Erythroblast (primary cell): ENCODE data around the gene JAZF1.
"Not testable (repeated sequence)": the region's sequence is repeated elsewhere in the genome, so short reads cannot be mapped to it uniquely, and the experiment has no call there.

Source experiments
- DNase-seq, 2 experiments: peaks; one replicate each; lab custom pipeline; 2025; lab: John Stamatoyannopoulos, UW
- GATA1 ChIP-seq: IDR thresholded peaks from 2 replicates; pipeline ENCODE4 v1.6.1; 2011; ENCODE audit warnings: low read depth, mild to moderate bottlenecking, control low read depth, low read length, moderate library complexity
- POLR2A ChIP-seq: IDR thresholded peaks from 2 replicates; pipeline ENCODE4 v1.6.1; 2011; ENCODE audit warnings: mild to moderate bottlenecking, low read length

The JAZF1 gene

DNA sequence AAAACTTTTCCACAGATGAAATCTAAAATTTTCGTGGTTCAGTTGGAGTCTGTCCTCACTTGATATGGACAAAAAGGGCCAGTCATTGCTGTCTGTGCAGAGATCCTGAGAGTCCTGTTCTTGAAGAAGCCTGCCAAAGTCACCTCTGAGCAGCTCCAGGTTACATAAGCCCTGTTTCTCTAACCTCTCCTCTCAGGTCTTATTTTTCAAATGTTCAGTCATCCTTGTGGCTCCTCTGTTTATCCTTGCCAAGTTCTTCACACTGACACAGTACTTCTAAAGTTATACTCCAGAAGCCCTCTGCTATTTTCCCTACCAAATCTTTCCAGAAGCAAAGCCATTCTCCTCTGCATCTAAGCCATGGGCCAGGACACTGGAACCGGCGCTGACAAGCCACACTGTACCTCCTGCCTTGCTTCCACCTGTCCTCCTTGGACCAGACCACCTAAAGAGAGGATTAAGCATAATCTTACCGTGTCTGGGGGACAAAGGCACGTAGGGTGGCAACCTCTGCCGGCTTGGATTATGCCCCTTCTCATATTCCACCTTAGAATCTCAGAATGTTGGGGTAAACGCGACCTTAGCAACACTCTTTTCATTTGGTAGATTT lies 161.6 kb downstream of the JAZF1 start:
- peak; percentile 29 to 33 for DNase-seq
- TF ChIP-seq POLR2A (no peak), GATA1 (no peak)

DNA sequence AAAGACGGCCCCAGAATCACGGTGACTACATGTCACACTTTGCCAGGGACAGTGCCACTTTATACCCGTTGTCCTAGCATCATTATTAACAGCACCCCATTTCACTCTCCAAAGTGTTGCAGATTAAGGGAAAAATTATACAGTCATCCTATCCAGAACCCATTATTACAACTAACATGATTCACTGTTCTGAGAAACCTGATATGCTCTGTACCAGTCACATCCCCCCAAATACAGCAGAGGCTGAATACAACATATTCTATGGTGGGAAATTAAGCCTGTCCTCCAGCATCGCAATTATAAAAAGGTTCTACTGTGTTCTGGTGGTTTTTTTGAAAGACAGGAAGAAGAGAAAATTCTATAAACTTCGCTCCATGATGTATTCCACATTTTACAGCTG lies 162.1 kb downstream of the JAZF1 start:
- TF ChIP-seq GATA1 (no peak), POLR2A (no peak)
- DNase-seq: no peak

DNA sequence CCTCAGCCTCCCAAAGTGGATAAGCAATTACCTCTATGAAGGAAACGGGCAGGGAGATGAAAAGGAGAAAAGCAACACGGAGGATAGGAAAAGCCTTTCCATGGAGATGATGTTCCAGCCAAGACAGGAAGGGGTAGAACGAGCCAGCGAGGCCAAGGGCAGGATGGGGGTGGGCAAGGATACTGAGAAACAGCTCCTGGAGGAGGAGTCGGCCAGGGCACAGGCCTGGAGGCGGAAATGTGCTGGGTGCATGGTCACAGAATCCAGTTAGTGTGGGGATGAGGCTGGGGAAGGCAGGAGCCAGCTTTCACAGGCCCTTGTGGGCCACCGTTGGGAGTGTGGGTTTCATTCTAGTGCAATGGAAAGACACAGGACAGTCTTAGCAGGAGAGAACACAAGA lies 162.6 kb downstream of the JAZF1 start:
- no peak for DNase-seq

DNA sequence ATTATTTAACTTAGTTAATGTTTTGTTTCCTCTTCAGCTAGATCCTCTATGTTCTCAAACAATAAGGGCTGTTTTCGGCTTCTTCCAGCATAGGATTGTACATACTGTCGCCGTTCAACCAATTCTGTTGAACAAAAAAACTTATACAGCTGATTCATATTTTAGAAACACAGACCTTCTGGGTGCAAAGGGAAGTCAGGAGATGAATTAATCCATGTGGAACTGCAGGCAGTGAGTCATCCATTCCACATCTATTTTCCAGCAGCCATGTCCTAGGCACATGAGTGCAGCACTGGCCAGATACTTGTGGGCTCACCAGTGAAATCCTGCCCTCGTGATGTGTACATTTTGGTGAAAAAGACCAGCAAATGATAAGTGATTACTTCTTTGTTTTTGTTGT lies 163.2 kb downstream of the JAZF1 start:
- TF ChIP-seq GATA1: no peak
- TF ChIP-seq POLR2A: no peak
- no peak for DNase-seq

More for the DNA sequence above, 162.6 kb downstream of the JAZF1 start:
- TF ChIP-seq POLR2A: no peak
- TF ChIP-seq GATA1: no peak

DNA sequence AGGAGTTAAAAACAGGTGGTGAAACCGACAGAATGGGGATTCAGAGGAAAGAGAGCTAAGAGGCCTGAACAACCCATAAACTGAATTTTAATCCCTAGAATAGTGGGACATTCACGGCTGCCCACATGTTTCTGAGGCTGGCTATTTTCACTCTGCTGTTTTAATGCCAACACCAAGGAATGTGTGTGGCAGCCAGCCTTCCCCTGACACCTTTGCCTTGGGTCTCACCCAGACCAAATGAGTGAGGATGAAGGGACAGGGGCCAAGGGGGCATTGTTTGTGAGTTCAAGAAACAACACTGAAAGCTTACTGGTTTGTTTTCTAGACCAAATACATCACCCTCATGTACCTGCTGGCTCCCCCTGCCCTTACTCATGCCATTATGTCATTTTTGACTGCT lies 164.3 kb downstream of the JAZF1 start:
- DNase-seq: no peak
- TF ChIP-seq POLR2A (no peak), GATA1 (no peak)

DNA sequence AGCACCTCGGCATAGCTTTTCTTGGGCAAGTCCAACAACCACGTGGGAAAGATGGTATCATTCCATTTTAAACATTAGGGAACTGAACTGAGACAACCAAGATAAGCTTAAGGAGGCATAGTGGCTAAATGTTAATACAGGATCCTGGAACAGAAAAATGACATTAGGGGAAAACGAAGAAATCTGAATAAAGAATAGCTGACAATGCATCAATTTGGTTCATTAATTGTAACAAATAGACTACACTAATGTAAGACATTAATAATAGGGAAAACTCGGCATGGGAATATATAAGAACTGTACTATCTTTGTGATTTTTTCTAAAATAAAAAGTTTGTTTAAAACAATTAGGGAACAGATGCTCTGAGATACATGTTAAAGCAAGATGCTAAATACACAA lies 165.4 kb downstream of the JAZF1 start:
- TF ChIP-seq GATA1: no peak
- no peak for TF ChIP-seq POLR2A
- DNase-seq: no peak

DNA sequence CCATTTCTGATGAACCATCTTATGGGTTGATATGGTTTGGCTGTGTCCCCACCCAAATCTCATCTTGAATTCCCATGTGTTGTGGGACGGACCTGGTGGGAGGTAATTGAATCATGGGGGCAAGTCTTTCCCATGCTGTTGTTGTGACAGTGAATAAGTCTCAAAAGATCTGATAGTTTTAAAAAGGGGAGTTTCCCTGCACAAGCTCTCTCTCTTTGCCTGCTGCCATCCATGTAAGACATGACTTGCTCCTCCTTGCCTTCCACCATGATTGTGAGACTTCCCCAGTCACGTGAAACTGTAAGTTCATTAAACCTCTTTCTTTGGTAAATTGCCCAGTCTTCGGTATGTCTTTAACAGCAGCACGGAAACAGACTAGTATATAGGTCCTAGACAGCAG lies 166.3 kb downstream of the JAZF1 start:
- DNase-seq: not testable (repeated sequence)

DNA sequence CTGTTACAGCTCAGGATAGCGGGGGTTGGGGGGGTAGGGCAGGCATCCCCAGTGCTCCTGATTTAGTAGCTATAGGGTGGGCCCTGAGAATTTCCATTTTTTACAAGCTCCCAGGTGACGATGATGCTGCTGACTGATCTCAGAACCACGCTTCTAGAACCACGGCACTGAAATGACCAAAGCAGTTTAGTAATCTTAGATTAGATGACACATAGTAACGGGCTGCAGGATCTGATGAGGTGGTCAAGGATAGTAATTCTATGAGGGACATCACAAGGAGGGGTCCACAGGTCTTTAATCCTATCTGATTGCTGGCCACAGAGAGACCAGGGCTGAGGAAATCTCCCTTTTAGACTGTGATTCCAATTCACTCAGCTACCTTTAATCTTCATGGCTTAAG lies 167.2 kb downstream of the JAZF1 start:
- DNase-seq: no peak
- TF ChIP-seq POLR2A: no peak
- no peak for TF ChIP-seq GATA1

DNA sequence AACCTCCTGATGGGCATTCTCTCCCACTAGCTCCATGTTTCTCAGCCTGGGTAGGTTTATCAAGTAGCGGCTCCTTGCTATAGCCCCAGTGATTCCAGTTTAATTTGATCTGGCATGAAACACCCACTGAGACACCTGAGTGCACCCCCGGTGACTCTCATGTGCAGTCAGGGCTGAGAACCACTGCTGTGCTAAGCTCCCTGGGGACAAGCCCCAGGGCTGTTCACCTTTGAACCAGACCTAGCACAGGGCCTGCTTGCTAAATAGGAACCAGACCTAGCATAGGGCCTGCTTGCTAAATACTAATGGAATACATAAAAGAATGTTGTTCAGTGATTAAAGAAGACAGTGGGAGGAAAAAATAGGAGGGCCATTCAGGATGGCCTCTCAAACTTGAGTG lies 167.6 kb downstream of the JAZF1 start:
- DNase-seq: no peak
- TF ChIP-seq GATA1 (no peak), POLR2A (no peak)

DNA sequence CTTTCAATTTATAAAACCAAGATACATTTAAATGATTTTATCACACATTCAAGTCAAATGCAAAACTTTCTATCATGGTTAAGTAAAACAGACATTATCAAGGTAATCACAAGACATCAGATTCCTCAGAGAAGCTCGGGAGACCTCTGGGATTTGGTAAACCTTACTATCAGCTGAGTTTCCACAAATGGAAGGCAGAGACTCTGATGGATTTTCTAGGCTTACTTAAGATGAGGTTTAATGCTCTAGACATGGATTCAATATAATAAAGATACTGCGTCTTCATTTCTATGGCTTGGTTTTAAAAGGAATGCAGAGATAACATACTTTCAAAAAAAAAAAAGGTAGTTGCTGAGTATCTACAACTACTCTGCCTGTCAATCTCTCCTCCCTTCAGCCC lies 171.7 kb downstream of the JAZF1 start:
- no peak for DNase-seq
- no peak for TF ChIP-seq POLR2A
- TF ChIP-seq GATA1: no peak

DNA sequence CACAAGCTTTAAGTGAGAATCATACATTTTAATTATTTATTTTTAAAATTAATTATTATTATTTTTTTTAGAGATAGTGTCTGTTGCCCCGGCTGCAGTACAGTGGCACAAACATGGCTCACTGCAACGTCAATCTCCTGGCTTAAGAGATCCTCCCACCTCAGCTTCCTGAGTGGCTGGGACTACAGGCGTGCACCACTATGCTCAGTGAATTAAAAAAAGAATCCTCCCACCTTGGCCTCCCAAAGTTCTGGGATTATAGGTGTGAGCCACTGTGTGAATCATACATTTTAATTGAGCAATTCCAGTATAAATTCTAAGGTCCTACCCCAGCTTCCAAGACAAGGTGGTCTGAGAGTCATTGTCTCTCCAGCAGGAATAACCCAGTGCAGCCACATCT lies 172.4 kb downstream of the JAZF1 start:
- TF ChIP-seq POLR2A (no peak), GATA1 (no peak)
- DNase-seq: no peak

DNA sequence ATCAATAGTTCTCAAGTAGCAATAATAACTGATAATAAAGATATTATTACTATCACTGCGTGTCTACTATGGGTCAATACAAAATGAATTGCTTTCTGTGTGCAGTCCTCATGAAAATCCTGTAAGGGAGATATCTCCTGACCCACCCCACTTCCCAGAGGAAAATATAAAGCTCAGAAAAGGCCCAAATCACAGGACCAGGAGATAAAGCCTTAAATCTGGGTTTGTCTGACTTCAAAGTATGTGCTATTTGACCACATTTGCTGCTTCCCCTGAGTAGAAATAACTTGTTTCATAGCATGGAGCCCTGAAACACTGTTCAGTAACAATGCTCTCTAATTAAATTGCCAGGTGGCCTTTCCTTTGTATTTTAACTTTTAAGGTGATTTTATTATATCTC lies 174.1 kb downstream of the JAZF1 start:
- TF ChIP-seq GATA1 (no peak), POLR2A (no peak)
- DNase-seq: no peak

DNA sequence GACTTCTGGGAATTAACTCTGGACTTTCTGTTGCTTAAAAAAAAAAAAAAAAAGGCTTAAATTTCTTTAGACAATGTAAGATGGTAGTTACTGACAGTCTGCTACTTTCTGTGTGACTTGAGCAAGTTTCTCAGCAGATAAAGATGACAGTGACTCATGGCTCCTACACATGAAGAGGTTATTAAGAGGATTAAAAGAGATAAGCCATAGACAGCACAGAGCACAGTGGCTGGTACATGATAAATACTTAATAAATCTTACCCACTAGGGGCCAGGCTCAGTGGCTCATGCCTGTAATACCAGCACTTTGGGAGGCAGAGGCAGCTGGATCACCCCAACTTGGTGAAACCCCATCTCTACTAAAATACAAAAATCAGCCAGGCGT lies 174.8 kb downstream of the JAZF1 start:
- peak; percentile 46 to 60 for DNase-seq
- TF ChIP-seq POLR2A (no peak), GATA1 (no peak)

DNA sequence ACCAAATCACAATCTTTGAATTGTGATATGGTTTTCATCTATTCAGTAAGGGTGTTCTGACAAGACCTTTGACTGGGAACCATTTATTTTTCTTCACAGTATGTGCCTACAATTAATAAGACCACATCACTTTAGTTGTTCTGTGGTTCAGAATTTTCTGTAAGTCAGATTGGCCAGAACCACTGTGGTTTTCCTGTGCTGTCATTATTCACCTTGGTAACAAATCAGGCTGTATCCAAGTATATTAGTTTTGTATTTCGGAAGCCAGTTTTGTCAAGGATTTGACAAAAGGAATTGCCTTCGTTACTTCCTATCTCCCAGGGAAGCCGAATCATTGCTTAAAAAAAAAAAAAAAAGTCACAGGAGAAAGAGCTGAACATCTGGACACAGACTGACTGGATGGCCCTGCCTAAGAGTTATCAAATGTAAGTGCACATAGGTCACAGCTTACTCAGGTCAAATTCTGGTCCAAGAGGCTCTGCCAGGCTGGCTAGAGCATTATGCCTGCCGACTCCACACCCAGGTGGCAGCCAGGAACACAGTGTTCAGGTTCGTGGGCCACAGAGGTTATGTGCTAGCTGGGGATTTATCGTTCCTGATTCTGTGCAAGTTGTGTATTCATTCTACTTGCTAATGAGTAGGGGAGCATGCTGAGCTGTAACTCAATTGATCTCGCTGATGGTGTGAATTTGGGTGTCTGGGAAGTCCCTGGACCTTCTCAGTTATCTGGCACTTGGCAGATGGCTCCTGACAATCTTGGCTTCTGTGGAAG lies 175.3 kb downstream of the JAZF1 start:
- DNase-seq: peak in 1 of 2 experiments; percentile 34
- TF ChIP-seq POLR2A: no peak

DNA sequence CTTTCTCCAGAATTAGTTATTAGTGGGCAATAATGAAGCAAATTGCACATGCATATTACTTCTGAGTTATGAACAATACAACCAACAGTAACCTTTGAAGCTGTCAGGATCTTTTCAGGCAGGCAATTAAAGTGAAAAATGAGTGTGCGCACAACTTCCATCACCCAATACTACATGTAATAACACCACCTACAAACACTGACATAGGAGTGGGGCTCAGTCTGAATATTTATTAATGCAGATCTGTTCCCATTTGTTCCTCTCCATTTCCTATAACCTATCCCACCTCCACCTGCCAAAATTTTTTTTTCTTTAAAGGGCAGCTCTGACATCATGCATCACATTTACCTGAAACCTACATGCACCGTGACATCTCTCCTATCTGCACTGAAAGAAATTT lies 177.2 kb downstream of the JAZF1 start:
- DNase-seq: no peak
- TF ChIP-seq POLR2A (no peak), GATA1 (no peak)

DNA sequence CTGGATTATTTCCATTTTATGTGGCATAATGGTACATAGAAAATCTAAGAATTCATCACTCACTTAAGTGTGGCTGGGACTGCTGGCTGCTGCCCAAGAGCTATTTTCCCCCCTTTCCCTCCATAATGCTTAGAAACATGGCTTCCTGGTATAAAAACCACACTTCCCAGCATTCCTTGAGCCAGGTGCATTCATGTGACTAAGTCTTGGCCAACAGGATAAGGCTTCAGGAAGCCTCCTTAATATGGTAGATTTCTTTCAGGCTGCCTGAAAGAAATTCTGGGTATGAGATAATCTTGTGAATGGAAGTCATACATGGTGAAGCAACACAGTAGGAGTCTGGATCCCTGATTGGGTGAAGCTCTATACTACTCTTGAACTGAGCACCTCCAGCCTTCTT lies 178.0 kb downstream of the JAZF1 start:
- TF ChIP-seq POLR2A (no peak), GATA1 (no peak)
- peak; percentile 7 to 18 for DNase-seq
